GM12892 (cell line): Measurements from ENCODE around the gene GMFB.

ENCODE experiments used
- POLR2A ChIP-seq: IDR thresholded peaks from 2 replicates; pipeline ENCODE4 v1.6.1; 2011; ENCODE audit warnings: low read depth, low read length, control low read depth
- POLR2AphosphoS5 ChIP-seq: IDR thresholded peaks from 2 replicates; pipeline ENCODE4 v1.6.1; 2011; ENCODE audit warnings: low read depth, low read length, control low read depth

- TF ChIP-seq POLR2A = no peak
- TF ChIP-seq POLR2AphosphoS5 = no peak
Observed at GRCh38 chr14:54535126-54535525, 46.3 kb upstream of the GMFB start.
